ENCODE data around the gene PALM. TPM values are rescaled to one million over a fixed set of nuclear protein-coding genes. Genes with fewer than 3 reads are reported as not detected.

The PALM gene
- total and polyA plus RNA-seq, 4 donors = 0.92 to 5.1 (median 4.3) TPM

DNA sequence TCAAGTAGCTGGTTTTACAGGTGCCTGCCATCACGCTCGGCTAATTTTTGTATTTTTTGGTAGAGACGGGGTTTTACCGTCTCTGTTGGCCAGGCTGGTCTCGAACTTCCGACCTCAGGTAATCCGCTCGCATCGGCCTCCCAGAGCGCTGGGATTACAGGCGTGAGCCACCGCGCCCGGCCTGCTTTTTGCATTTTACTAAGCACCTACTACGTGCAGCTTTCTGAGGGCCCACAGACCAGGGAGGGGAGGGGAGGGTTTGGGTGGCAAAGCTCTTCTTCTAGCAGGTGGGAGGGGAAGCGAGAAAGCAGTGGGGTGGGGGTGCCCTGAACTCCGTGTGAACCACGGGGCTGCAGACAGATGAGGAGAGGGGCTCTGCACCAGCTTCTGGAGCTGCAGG, 15.0 kb downstream of the PALM start:
- Histone ChIP-seq H3K4me1 (ENCODE audit: control insufficient read depth in 4 of 4, insufficient read depth in 4 of 4, low read length in 3 of 4) (peaks cover 0 to 7% (median 3%) of the 10 kb centered on the region in 4 donors), H3K36me3 (ENCODE audit: control insufficient read depth in 4 of 4, insufficient read depth in 3 of 4, low read depth in 1 of 4, low read length in 3 of 4) (no peaks in the 10 kb centered on the region), H3K27ac (ENCODE audit: low read depth in 1 of 2, low read length in 2 of 2) (no peak overlapping the region), H3K9ac (ENCODE audit: low read depth in 1 of 2, low read length in 2 of 2) (no peak overlapping the region), H3K4me3 (ENCODE audit: low read depth in 1 of 3, low read length in 3 of 3) (no peak overlapping the region), H3K9me3 (ENCODE audit: control insufficient read depth in 4 of 4, low read length in 3 of 4) (no peaks in the 10 kb centered on the region), H3K27me3 (ENCODE audit: control insufficient read depth in 4 of 4, insufficient read depth in 4 of 4, low read length in 3 of 4) (peaks cover 0 to 3% (median 1%) of the 10 kb centered on the region in 4 donors)
- 88% methylated on average over 18 of the region's 18 CpGs for WGBS
- no peak for DNase-seq (ENCODE audit: low spot score)
- no peak for TF ChIP-seq GABPA (IDR thresholded peaks at IDR 0.05 in 1 of 2, conservative IDR thresholded peaks at IDR 0.05 in 1 of 2)
- TF ChIP-seq EGR1 (IDR thresholded peaks at IDR 0.05; ENCODE audit: low read depth in 2 of 2) = no peak
- TF ChIP-seq TAF1 (conservative IDR thresholded peaks at IDR 0.05) = no peak
- TF ChIP-seq, protein P1, sequence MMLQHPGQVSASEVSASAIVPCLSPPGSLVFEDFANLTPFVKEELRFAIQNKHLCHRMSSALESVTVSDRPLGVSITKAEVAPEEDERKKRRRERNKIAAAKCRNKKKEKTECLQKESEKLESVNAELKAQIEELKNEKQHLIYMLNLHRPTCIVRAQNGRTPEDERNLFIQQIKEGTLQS (IDR thresholded peaks at IDR 0.05) = no peak
- no peak for TF ChIP-seq NR2F2 (IDR thresholded peaks at IDR 0.05)
- no peak for TF ChIP-seq YY1 (IDR thresholded peaks at IDR 0.05)
- no peak for TF ChIP-seq HNF4G (IDR thresholded peaks at IDR 0.05)
- no peak for TF ChIP-seq FOXA2 (IDR thresholded peaks at IDR 0.05)
- TF ChIP-seq, protein P2, sequence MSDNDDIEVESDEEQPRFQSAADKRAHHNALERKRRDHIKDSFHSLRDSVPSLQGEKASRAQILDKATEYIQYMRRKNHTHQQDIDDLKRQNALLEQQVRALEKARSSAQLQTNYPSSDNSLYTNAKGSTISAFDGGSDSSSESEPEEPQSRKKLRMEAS (IDR thresholded peaks at IDR 0.05) = no peak
- no peak for TF ChIP-seq FOXA1 (IDR thresholded peaks at IDR 0.05)
- no peak for TF ChIP-seq HNF4A (conservative IDR thresholded peaks at IDR 0.05)
- TF ChIP-seq SP1 (IDR thresholded peaks at IDR 0.05) = no peak
- TF ChIP-seq, protein P3, sequence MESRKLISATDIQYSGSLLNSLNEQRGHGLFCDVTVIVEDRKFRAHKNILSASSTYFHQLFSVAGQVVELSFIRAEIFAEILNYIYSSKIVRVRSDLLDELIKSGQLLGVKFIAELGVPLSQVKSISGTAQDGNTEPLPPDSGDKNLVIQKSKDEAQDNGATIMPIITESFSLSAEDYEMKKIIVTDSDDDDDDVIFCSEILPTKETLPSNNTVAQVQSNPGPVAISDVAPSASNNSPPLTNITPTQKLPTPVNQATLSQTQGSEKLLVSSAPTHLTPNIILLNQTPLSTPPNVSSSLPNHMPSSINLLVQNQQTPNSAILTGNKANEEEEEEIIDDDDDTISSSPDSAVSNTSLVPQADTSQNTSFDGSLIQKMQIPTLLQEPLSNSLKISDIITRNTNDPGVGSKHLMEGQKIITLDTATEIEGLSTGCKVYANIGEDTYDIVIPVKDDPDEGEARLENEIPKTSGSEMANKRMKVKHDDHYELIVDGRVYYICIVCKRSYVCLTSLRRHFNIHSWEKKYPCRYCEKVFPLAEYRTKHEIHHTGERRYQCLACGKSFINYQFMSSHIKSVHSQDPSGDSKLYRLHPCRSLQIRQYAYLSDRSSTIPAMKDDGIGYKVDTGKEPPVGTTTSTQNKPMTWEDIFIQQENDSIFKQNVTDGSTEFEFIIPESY (IDR thresholded peaks at IDR 0.05) = no peak

DNA sequence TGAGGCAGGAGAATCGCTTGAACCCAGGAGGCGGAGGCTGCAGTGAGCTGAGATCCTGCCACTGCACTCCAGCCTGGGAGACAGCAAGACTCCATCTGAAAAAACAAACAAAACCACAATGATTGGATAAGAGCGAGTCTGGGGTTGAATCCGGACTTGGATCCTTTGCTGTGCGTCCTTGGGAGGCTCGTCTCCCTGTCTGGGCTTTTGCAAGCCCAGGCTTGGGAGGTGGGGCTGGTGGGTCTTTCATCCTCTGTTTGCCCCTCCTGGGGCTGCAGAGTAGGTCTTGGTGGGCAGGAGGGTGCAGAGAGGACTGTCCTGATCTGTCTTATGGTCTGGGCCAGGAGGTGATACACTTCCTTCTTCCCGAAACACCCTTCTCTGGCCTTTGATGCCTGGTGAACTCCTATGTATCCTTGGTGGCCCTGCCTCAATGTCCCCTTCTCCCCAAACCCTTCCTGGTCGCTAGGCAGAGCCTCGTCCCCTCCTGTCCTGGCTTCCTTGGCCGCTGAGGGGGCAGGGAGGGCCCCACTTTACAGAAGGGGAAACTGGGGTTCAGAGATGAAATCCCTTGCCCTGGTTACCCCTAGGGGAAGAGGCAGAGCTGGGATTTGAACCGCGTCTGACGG, 16.8 kb downstream of the PALM start:
- Histone ChIP-seq H3K9me3 (ENCODE audit: control insufficient read depth in 4 of 4, low read length in 3 of 4) (no peaks in the 10 kb centered on the region), H3K27me3 (ENCODE audit: control insufficient read depth in 4 of 4, insufficient read depth in 4 of 4, low read length in 3 of 4) (peaks cover 0 to 2% (median 0%) of the 10 kb centered on the region in 4 donors), H3K4me3 (ENCODE audit: low read depth in 1 of 3, low read length in 3 of 3) (no peak overlapping the region), H3K9ac (ENCODE audit: low read depth in 1 of 2, low read length in 2 of 2) (no peak overlapping the region), H3K27ac (ENCODE audit: low read depth in 1 of 2, low read length in 2 of 2) (no peak overlapping the region), H3K4me1 (ENCODE audit: control insufficient read depth in 4 of 4, insufficient read depth in 4 of 4, low read length in 3 of 4) (no peaks in the 10 kb centered on the region), H3K36me3 (ENCODE audit: control insufficient read depth in 4 of 4, insufficient read depth in 3 of 4, low read depth in 1 of 4, low read length in 3 of 4) (no peaks in the 10 kb centered on the region)
- 83% methylated on average over 13 of the region's 13 CpGs for WGBS
- DNase-seq (ENCODE audit: low spot score) = no peak
- TF ChIP-seq FOXA2 (IDR thresholded peaks at IDR 0.05) (no peak), RAD21 (IDR thresholded peaks at IDR 0.05) (no peak), YY1 (IDR thresholded peaks at IDR 0.05) (no peak), JUND (IDR thresholded peaks at IDR 0.05) (no peak), RXRA (IDR thresholded peaks at IDR 0.05) (no peak), TAF1 (conservative IDR thresholded peaks at IDR 0.05) (no peak), SP1 (IDR thresholded peaks at IDR 0.05) (no peak)
- TF ChIP-seq, protein P4, sequence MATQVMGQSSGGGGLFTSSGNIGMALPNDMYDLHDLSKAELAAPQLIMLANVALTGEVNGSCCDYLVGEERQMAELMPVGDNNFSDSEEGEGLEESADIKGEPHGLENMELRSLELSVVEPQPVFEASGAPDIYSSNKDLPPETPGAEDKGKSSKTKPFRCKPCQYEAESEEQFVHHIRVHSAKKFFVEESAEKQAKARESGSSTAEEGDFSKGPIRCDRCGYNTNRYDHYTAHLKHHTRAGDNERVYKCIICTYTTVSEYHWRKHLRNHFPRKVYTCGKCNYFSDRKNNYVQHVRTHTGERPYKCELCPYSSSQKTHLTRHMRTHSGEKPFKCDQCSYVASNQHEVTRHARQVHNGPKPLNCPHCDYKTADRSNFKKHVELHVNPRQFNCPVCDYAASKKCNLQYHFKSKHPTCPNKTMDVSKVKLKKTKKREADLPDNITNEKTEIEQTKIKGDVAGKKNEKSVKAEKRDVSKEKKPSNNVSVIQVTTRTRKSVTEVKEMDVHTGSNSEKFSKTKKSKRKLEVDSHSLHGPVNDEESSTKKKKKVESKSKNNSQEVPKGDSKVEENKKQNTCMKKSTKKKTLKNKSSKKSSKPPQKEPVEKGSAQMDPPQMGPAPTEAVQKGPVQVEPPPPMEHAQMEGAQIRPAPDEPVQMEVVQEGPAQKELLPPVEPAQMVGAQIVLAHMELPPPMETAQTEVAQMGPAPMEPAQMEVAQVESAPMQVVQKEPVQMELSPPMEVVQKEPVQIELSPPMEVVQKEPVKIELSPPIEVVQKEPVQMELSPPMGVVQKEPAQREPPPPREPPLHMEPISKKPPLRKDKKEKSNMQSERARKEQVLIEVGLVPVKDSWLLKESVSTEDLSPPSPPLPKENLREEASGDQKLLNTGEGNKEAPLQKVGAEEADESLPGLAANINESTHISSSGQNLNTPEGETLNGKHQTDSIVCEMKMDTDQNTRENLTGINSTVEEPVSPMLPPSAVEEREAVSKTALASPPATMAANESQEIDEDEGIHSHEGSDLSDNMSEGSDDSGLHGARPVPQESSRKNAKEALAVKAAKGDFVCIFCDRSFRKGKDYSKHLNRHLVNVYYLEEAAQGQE (IDR thresholded peaks at IDR 0.05) = no peak
- TF ChIP-seq, protein P5, sequence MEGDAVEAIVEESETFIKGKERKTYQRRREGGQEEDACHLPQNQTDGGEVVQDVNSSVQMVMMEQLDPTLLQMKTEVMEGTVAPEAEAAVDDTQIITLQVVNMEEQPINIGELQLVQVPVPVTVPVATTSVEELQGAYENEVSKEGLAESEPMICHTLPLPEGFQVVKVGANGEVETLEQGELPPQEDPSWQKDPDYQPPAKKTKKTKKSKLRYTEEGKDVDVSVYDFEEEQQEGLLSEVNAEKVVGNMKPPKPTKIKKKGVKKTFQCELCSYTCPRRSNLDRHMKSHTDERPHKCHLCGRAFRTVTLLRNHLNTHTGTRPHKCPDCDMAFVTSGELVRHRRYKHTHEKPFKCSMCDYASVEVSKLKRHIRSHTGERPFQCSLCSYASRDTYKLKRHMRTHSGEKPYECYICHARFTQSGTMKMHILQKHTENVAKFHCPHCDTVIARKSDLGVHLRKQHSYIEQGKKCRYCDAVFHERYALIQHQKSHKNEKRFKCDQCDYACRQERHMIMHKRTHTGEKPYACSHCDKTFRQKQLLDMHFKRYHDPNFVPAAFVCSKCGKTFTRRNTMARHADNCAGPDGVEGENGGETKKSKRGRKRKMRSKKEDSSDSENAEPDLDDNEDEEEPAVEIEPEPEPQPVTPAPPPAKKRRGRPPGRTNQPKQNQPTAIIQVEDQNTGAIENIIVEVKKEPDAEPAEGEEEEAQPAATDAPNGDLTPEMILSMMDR (IDR thresholded peaks at IDR 0.05; ENCODE audit: low read depth, low read length, missing input control) = no peak
- TF ChIP-seq, protein P3 (IDR thresholded peaks at IDR 0.05) = no peak
- TF ChIP-seq, protein P1 (IDR thresholded peaks at IDR 0.05) = no peak
- TF ChIP-seq, protein P2 (IDR thresholded peaks at IDR 0.05) = no peak
